ENCODE measurements around the gene TMEM145.
A peak's percentile ranks its signal among the peaks of the same experiment; 100 is the strongest.

Gene TMEM145

DNA sequence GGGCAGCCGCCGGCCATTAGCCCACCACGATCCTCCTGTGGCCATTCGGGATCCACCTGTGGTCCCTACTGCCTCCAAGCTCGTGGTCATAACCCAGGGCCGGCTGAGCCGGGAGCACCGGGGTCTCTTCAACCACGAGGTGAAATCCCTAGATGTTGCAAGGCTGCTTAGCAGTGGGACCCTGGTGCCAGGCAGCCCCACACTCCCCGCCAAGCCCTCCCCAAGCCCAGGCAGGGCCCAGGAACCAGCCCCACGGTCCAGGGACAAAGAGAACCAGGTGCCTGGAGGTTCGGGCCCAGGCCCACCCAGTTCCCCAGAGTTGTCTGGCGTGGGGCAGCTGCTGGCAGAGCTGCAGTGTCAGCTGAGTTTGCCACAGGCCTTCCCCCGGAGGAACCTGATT, 3.4 kb upstream of the TMEM145 start:
- in situ Hi-C loops (cut with MboI; ENCODE audit: low sequenced_read_pairs, unreplicated experiment) = no loop called here
- TF ChIP-seq, protein P1, sequence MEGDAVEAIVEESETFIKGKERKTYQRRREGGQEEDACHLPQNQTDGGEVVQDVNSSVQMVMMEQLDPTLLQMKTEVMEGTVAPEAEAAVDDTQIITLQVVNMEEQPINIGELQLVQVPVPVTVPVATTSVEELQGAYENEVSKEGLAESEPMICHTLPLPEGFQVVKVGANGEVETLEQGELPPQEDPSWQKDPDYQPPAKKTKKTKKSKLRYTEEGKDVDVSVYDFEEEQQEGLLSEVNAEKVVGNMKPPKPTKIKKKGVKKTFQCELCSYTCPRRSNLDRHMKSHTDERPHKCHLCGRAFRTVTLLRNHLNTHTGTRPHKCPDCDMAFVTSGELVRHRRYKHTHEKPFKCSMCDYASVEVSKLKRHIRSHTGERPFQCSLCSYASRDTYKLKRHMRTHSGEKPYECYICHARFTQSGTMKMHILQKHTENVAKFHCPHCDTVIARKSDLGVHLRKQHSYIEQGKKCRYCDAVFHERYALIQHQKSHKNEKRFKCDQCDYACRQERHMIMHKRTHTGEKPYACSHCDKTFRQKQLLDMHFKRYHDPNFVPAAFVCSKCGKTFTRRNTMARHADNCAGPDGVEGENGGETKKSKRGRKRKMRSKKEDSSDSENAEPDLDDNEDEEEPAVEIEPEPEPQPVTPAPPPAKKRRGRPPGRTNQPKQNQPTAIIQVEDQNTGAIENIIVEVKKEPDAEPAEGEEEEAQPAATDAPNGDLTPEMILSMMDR (IDR thresholded peaks at IDR 0.05; ENCODE audit: borderline replicate concordance, control extremely low read depth, extremely low read depth, insufficient read depth, missing control alignments) = no peak
- no peak for DNase-seq (ENCODE audit: low spot score)

GRCh38 chr19:42311657-42312056, 1.5 kb upstream of the TMEM145 start:
- TF ChIP-seq, protein P1 (IDR thresholded peaks at IDR 0.05; ENCODE audit: borderline replicate concordance, control extremely low read depth, extremely low read depth, insufficient read depth, missing control alignments) = no peak
- in situ Hi-C loops (cut with MboI; ENCODE audit: low sequenced_read_pairs, unreplicated experiment) = no loop called here
- DNase-seq (ENCODE audit: low spot score) = no peak

DNA sequence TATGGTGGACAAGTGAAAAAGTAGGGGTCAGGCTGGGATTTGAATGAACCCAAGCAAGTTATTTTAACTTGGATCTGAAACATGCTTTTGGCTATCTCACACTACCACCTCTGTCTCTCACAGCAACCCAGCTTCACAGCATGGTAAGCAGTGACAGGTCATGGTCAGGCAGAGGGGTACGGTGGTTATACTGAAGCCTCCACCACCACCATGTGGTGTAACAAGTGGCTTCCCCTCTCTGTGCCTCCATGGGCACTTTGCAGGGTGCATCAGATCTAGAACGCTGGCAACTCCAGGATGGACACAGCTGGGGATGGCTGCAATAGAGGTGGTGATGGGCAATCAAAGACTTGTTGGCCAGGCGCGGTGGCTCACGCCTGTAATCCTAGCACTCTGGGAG, 739 bp upstream of the TMEM145 start:
- no peak for DNase-seq (ENCODE audit: low spot score)
- in situ Hi-C loops (cut with MboI; ENCODE audit: low sequenced_read_pairs, unreplicated experiment) = no loop called here
- TF ChIP-seq, protein P1 (IDR thresholded peaks at IDR 0.05; ENCODE audit: borderline replicate concordance, control extremely low read depth, extremely low read depth, insufficient read depth, missing control alignments) = no peak

GRCh38 chr19:42313840-42314755, 989 bp downstream of the TMEM145 start:
- in situ Hi-C loops (cut with MboI; ENCODE audit: low sequenced_read_pairs, unreplicated experiment) = no loop called here
- TF ChIP-seq, protein P1 (IDR thresholded peaks at IDR 0.05; ENCODE audit: borderline replicate concordance, control extremely low read depth, extremely low read depth, insufficient read depth, missing control alignments) = no peak
- no peak for DNase-seq (ENCODE audit: low spot score)

DNA sequence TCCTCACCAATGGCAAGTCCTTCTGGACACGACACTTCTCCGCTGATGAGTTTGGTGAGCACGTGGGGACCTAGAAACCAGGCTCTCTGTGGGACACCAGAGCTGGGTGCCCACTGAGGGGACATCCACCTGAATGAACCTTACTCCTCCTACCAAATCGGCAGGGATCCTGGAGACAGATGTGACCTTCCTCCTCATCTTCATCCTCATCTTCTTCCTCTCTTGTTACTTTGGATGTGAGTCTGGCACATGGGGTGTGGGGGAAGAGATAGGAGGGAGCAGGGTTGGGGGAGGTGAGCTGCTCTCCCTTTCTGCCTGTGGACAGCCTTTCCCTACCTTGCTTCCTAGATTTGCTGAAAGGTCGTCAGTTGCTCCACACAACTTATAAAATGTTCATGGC, 1.9 kb downstream of the TMEM145 start:
- TF ChIP-seq, protein P1 (IDR thresholded peaks at IDR 0.05; ENCODE audit: borderline replicate concordance, control extremely low read depth, extremely low read depth, insufficient read depth, missing control alignments) = no peak
- in situ Hi-C loops (cut with MboI; ENCODE audit: low sequenced_read_pairs, unreplicated experiment) = no loop called here
- DNase-seq (ENCODE audit: low spot score) = no peak

- DNase-seq (ENCODE audit: low spot score) = peak; percentile 82
- TF ChIP-seq, protein P1 (IDR thresholded peaks at IDR 0.05; ENCODE audit: borderline replicate concordance, control extremely low read depth, extremely low read depth, insufficient read depth, missing control alignments) = no peak
- in situ Hi-C loops (cut with MboI; ENCODE audit: low sequenced_read_pairs, unreplicated experiment) = no loop called here
These were observed 3.4 kb downstream of the TMEM145 start for GRCh38 chr19:42316223-42317211.
